ENCODE data around the gene MGAT4A. TPM values are rescaled to one million over a fixed set of nuclear protein-coding genes. Genes with fewer than 3 reads are reported as not detected.
A peak's percentile ranks its signal among the peaks of the same experiment; 100 is the strongest.

Gene MGAT4A
- total and polyA plus RNA-seq, 2 experiments from 2014 or later, result 4.4 to 5.6 TPM

DNA sequence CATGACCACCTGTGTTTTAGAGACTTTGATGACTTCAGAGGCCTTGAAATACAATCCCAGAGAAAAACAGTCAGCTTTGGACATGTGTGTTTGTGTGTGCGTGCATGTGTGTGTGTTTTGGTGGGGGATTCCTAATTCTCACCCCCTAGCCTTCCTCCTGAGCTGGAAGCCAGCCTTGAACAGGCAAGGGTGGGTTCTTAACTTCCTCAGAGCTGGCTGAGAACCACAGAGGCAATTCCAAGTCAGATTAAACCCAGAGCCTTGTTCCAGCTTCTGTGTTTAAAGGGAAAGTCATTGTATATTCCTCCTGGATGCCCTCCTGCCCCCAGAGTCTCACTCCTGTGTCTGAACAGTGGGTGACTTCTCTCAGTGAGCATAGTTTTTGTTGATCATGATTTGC, 45.2 kb upstream of the MGAT4A start:
- ATAC-seq (no peak), DNase-seq (ENCODE audit: low spot score) (no peak)
- Histone ChIP-seq H4K20me1 (replicated peaks; ENCODE audit: insufficient read depth) (no peaks in the 10 kb centered on the region), H3F3A (replicated peaks; ENCODE audit: low read depth) (no peaks in the 10 kb centered on the region), H3K4me3 (no peak overlapping the region), H3K36me3 (ENCODE audit: insufficient read depth) (no peaks in the 10 kb centered on the region), H3K27ac (ENCODE audit: low read depth) (no peak overlapping the region), H3K27me3 (ENCODE audit: insufficient read depth) (no peaks in the 10 kb centered on the region), H3K79me2 (replicated peaks; ENCODE audit: insufficient read depth) (no peaks in the 10 kb centered on the region), H3K9me2 (ENCODE audit: insufficient read depth) (peaks cover 12% of the 10 kb centered on the region), H2AFZ (no peak overlapping the region), H3K4me1 (ENCODE audit: insufficient read depth) (peaks cover 5% of the 10 kb centered on the region), H3K4me2 (no peak overlapping the region)
- no peak for TF ChIP-seq JUNB (IDR thresholded peaks at IDR 0.05; ENCODE audit: unreplicated experiment)
- no peak for TF ChIP-seq REST (IDR thresholded peaks at IDR 0.05; ENCODE audit: unreplicated experiment)
- no peak for TF ChIP-seq CTCF (conservative IDR thresholded peaks at IDR 0.05; ENCODE audit: low read depth in 2 of 2)
- TF ChIP-seq EZH2 (IDR thresholded peaks at IDR 0.05; ENCODE audit: low read depth, unreplicated experiment), result no peak
- no peak for TF ChIP-seq STAT1 (IDR thresholded peaks at IDR 0.05; ENCODE audit: unreplicated experiment)
- no peak for TF ChIP-seq CREB1 (CRISPR knock-in tag; IDR thresholded peaks at IDR 0.05; ENCODE audit: low read depth)
- no peak for TF ChIP-seq ZNF331 (CRISPR knock-in tag; IDR thresholded peaks at IDR 0.05; ENCODE audit: low read depth)
- TF ChIP-seq ZNF114 (CRISPR knock-in tag; IDR thresholded peaks at IDR 0.05), result no peak
- H3K4me3 Mint-ChIP-seq, result no peak overlapping the region
- H3K36me3 Mint-ChIP-seq (ENCODE audit: low read depth), result no peaks in the 10 kb centered on the region; the same call in 2 of the 3 replicates
- H3K27ac Mint-ChIP-seq, result no peak overlapping the region
- H3K9me3 Mint-ChIP-seq, result no peaks in the 10 kb centered on the region
- H3K27me3 Mint-ChIP-seq (ENCODE audit: insufficient read depth, low read depth, poor library complexity), result peaks cover 13% of the 10 kb centered on the region
- H3K4me1 Mint-ChIP-seq, result peaks cover 20% of the 10 kb centered on the region

DNA sequence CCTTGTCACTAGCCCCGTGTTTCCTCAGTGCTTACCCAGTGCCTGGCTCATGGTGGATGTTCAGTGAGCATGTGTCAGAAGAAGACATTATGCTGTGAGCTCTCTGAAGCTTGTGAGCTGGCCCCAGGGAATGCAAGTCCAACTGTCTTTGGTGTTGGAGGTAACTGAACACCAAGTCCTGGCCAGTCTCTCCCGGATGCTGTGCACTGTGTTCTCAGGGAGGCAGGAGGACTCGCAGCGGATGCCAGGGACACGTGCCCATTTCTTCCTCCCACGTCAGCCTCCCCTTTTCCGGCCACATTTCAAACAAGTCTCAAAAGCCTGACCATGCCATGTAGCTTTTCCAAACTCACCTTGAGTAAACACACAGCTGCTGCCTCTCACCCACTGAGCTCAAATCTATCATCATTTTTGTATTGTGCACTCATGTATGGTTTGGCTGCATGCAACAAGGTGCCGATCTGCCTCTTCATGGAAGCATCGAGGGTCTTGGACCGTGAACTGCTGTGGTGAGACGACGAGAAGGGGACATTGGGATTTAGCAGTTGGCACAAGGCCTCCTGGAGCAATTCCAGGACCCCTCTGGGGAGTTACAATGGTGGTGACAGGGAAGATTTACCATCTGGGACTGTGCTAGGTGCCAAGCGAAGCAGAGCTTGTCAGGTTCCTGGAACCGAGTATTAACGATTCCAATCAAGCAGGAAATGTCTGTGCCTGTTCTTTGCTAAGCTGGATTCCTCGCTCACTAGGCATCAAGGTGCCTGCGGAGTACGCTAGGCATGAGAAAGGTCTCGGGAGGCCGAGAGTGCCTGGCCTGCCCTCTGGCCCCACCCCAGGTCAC, 44.4 kb upstream of the MGAT4A start:
- Histone ChIP-seq H3K4me2 (no peak overlapping the region), H3F3A (replicated peaks; ENCODE audit: low read depth) (no peaks in the 10 kb centered on the region), H3K4me3 (no peak overlapping the region), H3K27ac (ENCODE audit: low read depth) (no peak overlapping the region), H2AFZ (peak overlapping the region; percentile 38; the same call in 1 of the 2 replicates), H4K20me1 (replicated peaks; ENCODE audit: insufficient read depth) (no peaks in the 10 kb centered on the region), H3K9me2 (ENCODE audit: insufficient read depth) (peaks cover 12% of the 10 kb centered on the region), H3K36me3 (ENCODE audit: insufficient read depth) (no peaks in the 10 kb centered on the region), H3K4me1 (ENCODE audit: insufficient read depth) (peaks cover 5% of the 10 kb centered on the region), H3K27me3 (ENCODE audit: insufficient read depth) (no peaks in the 10 kb centered on the region), H3K79me2 (replicated peaks; ENCODE audit: insufficient read depth) (no peaks in the 10 kb centered on the region)
- no peak overlapping the region for H3K4me3 Mint-ChIP-seq
- H3K9me3 Mint-ChIP-seq, result no peaks in the 10 kb centered on the region
- peaks cover 25% of the 10 kb centered on the region for H3K4me1 Mint-ChIP-seq
- DNase-seq (ENCODE audit: low spot score) (no peak), ATAC-seq (no peak)
- H3K27ac Mint-ChIP-seq, result no peak overlapping the region
- peaks cover 13% of the 10 kb centered on the region for H3K27me3 Mint-ChIP-seq (ENCODE audit: insufficient read depth, low read depth, poor library complexity)
- no peaks in the 10 kb centered on the region; the same call in 2 of the 3 replicates for H3K36me3 Mint-ChIP-seq (ENCODE audit: low read depth)
- TF ChIP-seq EZH2phosphoT487 (IDR thresholded peaks at IDR 0.05; ENCODE audit: unreplicated experiment) (no peak), REST (IDR thresholded peaks at IDR 0.05; ENCODE audit: unreplicated experiment) (no peak), JUNB (IDR thresholded peaks at IDR 0.05; ENCODE audit: unreplicated experiment) (no peak), POLR2AphosphoS5 (IDR thresholded peaks at IDR 0.05; ENCODE audit: low read depth) (no peak), CTCF (conservative IDR thresholded peaks at IDR 0.05; ENCODE audit: low read depth in 2 of 2) (no peak)

Measured in GM23338 (cell line).